Keratinocyte (primary cell): Measurements from ENCODE around the gene PTCD2. TPM values are rescaled to one million over a fixed set of nuclear protein-coding genes. Genes with fewer than 3 reads are reported as not detected.
A peak's percentile ranks its signal among the peaks of the same experiment; 100 is the strongest.

ENCODE experiments used
- DNase-seq: peaks from one replicate; pipeline ENCODE4 v3.0.0-alpha.2; 2011; ENCODE audit warnings: low read depth, missing footprints, low spot score
- FAIRE-seq: peaks from 2 replicates; lab custom pipeline; 2011; peaks lifted over from hg19 to GRCh38; lab: Jason Lieb, UNC
- H2AFZ ChIP-seq: 2 replicates; pipeline ENCODE4 v1.6.0; 2012; ENCODE audit warnings: low read length, control low read depth, inconsistent platforms; ENCODE audit not compliant: control insufficient read depth
- H3K27ac ChIP-seq: 2 replicates; pipeline ENCODE4 v1.5.1; 2011; ENCODE audit warnings: low read length; ENCODE audit not compliant: control insufficient read depth, insufficient read depth
- H3K27me3 ChIP-seq: 3 replicates; pipeline ENCODE4 v1.6.0; 2011; ENCODE audit warnings: low read length; ENCODE audit not compliant: control insufficient read depth, insufficient read depth; ENCODE audit errors: extremely low read depth
- H3K36me3 ChIP-seq, 2 experiments: 2 replicates in 1 of 2; 3 replicates in 1 of 2; pipeline ENCODE4 v1.5.1; 2011; ENCODE audit warnings: low read length in 2 of 2, mild to moderate bottlenecking in 1 of 2; ENCODE audit not compliant: control insufficient read depth in 2 of 2, insufficient read depth in 2 of 2; ENCODE audit errors: extremely low read depth in 1 of 2
- H3K4me1 ChIP-seq: 3 replicates; pipeline ENCODE4 v1.5.1; 2011; ENCODE audit warnings: low read length; ENCODE audit not compliant: control insufficient read depth, insufficient read depth; ENCODE audit errors: extremely low read depth
- H3K4me2 ChIP-seq: 3 replicates; pipeline ENCODE4 v1.6.0; 2011; ENCODE audit warnings: low read depth, low read length; ENCODE audit not compliant: control insufficient read depth, insufficient read depth; ENCODE audit errors: extremely low read depth
- H3K4me3 ChIP-seq, 3 experiments: fragments of 200-600 bp in 1 of 3; sonication (generic) in 1 of 3; 2 replicates in 2 of 3; 3 replicates in 1 of 3; pipeline ENCODE4 v1.5.1; 2011 to 2016; ENCODE audit warnings: low read length in 3 of 3, mild to moderate bottlenecking in 3 of 3, control low read depth in 2 of 3, inconsistent platforms in 1 of 3, low read depth in 1 of 3, mixed read lengths in 1 of 3, mixed run types in 1 of 3, moderate library complexity in 1 of 3; ENCODE audit not compliant: control insufficient read depth in 2 of 3, insufficient read depth in 2 of 3; ENCODE audit errors: extremely low read depth in 1 of 3
- H3K79me2 ChIP-seq: 2 replicates; pipeline ENCODE4 v1.6.0; 2012; ENCODE audit warnings: low read length; ENCODE audit not compliant: control insufficient read depth, insufficient read depth
- H3K9ac ChIP-seq: 3 replicates; pipeline ENCODE4 v1.6.0; 2011; ENCODE audit warnings: low read length; ENCODE audit not compliant: control insufficient read depth, insufficient read depth; ENCODE audit errors: extremely low read depth
- H3K9me1 ChIP-seq: 3 replicates; pipeline ENCODE4 v1.6.0; 2011; ENCODE audit warnings: low read length; ENCODE audit not compliant: control insufficient read depth, insufficient read depth; ENCODE audit errors: extremely low read depth
- H3K9me3 ChIP-seq: 2 replicates; pipeline ENCODE4 v1.5.1; 2012; ENCODE audit warnings: low read depth, low read length; ENCODE audit not compliant: control insufficient read depth
- H4K20me1 ChIP-seq: 3 replicates; pipeline ENCODE4 v1.6.0; 2011; ENCODE audit warnings: low read length; ENCODE audit not compliant: control insufficient read depth, insufficient read depth; ENCODE audit errors: extremely low read depth
- EZH2 ChIP-seq: IDR thresholded peaks from one replicate; pipeline ENCODE4 v1.6.1; 2012; ENCODE audit warnings: inconsistent platforms, mild to moderate bottlenecking, low read length, moderate library complexity
- dilution Hi-C: fragments of 300-500 bp; cut with MboI; formaldehyde crosslinking; loops from one replicate; pipeline ENCODE4 v1.7.0; 2020; ENCODE audit warnings: low sequenced_read_pairs; ENCODE audit not compliant: extremely low pct_ligation_motif_present
- polyA plus RNA-seq, 5 experiments: library from polyadenylated mRNA; depleted of rRNA in 3 of 5; stranded (reverse) in 3 of 5; stranded (forward) in 1 of 5; unstranded in 1 of 5; fragments of >200 nt; gene quantifications; 1 replicate in 1 of 5; 2 replicates in 3 of 5; 3 replicates in 1 of 5; pipeline versions ENCODE4 v1.2.1 to v1.2.3, GENCODE V29; 2011 to 2012; ENCODE audit warnings: missing spikeins in 2 of 5, low read depth in 1 of 5, low replicate concordance in 1 of 5
- TF ChIP-seq, protein P1 (sequence below), 3 experiments: IDR thresholded peaks in 1 of 3; conservative IDR thresholded peaks in 1 of 3; optimal IDR thresholded peaks in 1 of 3; 2 replicates in 2 of 3; 3 replicates in 1 of 3; pipeline versions ENCODE3 to v1.5.1; 2011; ENCODE audit warnings: low read length in 3 of 3, mild to moderate bottlenecking in 3 of 3, moderate library complexity in 2 of 3, control low read depth in 1 of 3, inconsistent platforms in 1 of 3; ENCODE audit not compliant: insufficient read depth in 2 of 3; ENCODE audit errors: extremely low read depth in 1 of 3

PTCD2 gene
- polyA plus RNA-seq, 1 donor (not counting 4 experiments of a cell fraction or from before 2014, with no cell fraction given): 13.1 TPM

DNA sequence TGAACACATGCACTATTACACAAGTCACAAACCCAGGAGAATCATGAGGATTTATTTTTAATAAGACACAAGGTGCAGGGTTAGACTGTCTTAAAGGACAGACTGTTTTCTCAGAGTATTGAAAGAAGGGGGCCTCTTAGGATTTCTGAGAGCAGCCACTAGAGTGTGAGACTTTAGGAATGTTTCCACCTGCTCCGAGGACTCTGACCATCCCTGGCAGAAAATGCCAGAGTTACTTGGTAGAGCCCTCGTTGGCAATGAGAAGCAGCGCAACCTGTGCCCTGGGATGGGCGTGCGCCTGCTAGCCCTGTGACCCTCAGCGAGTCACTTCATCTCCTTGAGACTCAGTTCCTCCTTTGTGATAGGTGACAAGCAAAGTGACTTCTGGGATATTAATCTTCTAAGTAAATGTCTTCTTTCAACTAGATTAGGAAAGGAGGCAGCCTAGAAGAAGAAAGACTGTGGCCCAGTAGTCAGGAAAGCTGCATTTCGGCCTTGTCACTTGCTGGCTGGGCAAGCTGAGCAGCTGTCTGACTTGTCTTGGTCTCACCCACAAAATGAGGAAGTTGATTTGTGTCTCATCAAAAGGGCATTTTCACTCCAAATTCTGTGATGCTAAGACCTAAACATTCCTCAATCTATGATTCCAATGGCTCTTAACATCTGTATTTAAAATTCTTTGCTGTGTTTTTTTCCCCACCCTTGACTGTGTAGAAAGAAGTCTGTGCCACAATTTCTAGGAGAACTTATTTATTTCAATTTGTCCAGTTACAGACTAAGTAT is 60.5 kb downstream of the PTCD2 start:
- Histone ChIP-seq H3K9ac (no peak overlapping the region), H3K9me3 (no peaks in the 10 kb centered on the region), H3K79me2 (no peaks in the 10 kb centered on the region), H3K27me3 (no peaks in the 10 kb centered on the region), H3K4me2 (no peak overlapping the region), H3K4me1 (peaks cover 43% of the 10 kb centered on the region), H4K20me1 (no peaks in the 10 kb centered on the region), H3K9me1 (peaks cover 2% of the 10 kb centered on the region), H2AFZ (no peak overlapping the region), H3K36me3 (no peaks in the 10 kb centered on the region), H3K4me3 (no peak overlapping the region), H3K27ac (peak overlapping the region; percentile 56)
- dilution Hi-C loops: no loop called here
- DNase-seq: no peak
- no peak for TF ChIP-seq EZH2
- TF ChIP-seq, protein P1, sequence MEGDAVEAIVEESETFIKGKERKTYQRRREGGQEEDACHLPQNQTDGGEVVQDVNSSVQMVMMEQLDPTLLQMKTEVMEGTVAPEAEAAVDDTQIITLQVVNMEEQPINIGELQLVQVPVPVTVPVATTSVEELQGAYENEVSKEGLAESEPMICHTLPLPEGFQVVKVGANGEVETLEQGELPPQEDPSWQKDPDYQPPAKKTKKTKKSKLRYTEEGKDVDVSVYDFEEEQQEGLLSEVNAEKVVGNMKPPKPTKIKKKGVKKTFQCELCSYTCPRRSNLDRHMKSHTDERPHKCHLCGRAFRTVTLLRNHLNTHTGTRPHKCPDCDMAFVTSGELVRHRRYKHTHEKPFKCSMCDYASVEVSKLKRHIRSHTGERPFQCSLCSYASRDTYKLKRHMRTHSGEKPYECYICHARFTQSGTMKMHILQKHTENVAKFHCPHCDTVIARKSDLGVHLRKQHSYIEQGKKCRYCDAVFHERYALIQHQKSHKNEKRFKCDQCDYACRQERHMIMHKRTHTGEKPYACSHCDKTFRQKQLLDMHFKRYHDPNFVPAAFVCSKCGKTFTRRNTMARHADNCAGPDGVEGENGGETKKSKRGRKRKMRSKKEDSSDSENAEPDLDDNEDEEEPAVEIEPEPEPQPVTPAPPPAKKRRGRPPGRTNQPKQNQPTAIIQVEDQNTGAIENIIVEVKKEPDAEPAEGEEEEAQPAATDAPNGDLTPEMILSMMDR (optimal IDR thresholded peaks at IDR 0.05 in 1 of 3, IDR thresholded peaks at IDR 0.05 in 1 of 3, conservative IDR thresholded peaks at IDR 0.05 in 1 of 3; ENCODE audit: extremely low read depth in 1 of 3, insufficient read depth in 2 of 3, low read length in 3 of 3): no peak
- FAIRE-seq: peak; percentile 77

DNA sequence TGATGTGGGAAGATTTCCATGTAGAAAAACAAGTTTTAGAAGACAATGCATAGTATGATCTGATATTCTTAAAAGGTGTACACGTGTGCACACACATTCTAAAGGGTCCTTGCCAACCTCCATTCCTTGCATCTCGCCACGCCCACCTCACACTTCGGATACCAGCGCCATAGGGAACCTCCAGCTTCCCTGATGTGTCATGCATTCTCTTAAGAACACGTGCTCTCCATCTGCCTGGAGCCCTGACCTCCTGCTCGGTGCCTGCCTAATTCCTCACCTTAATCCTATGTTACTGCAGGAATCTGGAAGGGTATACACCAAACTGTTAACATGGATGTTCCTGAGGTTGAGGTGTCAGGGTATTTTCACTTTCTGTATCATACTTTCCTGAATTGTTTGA is 63.1 kb downstream of the PTCD2 start:
- Histone ChIP-seq H3K9me3 (no peaks in the 10 kb centered on the region), H3K4me3 (no peak overlapping the region), H3K9me1 (peaks cover 2% of the 10 kb centered on the region), H3K36me3 (no peaks in the 10 kb centered on the region), H3K4me2 (peak overlapping the region; percentile 9), H3K79me2 (no peaks in the 10 kb centered on the region), H3K27me3 (no peaks in the 10 kb centered on the region), H3K27ac (no peak overlapping the region), H4K20me1 (no peaks in the 10 kb centered on the region), H2AFZ (peak overlapping the region; percentile 10), H3K4me1 (peaks cover 54% of the 10 kb centered on the region), H3K9ac (no peak overlapping the region)
- DNase-seq (no peak), FAIRE-seq (peak; percentile 95)
- dilution Hi-C loops: no loop called here
- no peak for TF ChIP-seq EZH2
- TF ChIP-seq, protein P1 (optimal IDR thresholded peaks at IDR 0.05 in 1 of 3, IDR thresholded peaks at IDR 0.05 in 1 of 3, conservative IDR thresholded peaks at IDR 0.05 in 1 of 3; ENCODE audit: extremely low read depth in 1 of 3, insufficient read depth in 2 of 3, low read length in 3 of 3): no peak
